K562 (cell line): ENCODE results near the gene MATR3. TPM values are rescaled to one million over a fixed set of nuclear protein-coding genes. Genes with fewer than 3 reads are reported as not detected.
"Not testable (repeated sequence)": the region's sequence is repeated elsewhere in the genome, so short reads cannot be mapped to it uniquely, and the experiment has no call there.

ENCODE experiments used
- ATAC-seq: fragments of 200-7000 bp; cut with Tn5 transposase; 3 replicates; pipeline ENCODE4 v1.9.1; 2020; ENCODE audit warnings: moderate library complexity
- BruUV-seq: library from RNA; stranded (reverse); fragments of 400-500 nt; replicated peaks from 2 replicates; lab custom pipeline; 2021; lab: Mats Ljungman, UMichigan
- CTCF ChIA-PET: fragments of 300-600 bp; formaldehyde crosslinking; extraction: SDS; loops from one replicate; lab custom pipeline; 2021; ENCODE audit warnings: low intra/inter-chr PET ratio; lab: Yijun Ruan, JAX
- POLR2A ChIA-PET: fragments of 300-600, 350-650 bp; sonication (Branson Sonifier 250); formaldehyde crosslinking; extraction: SDS; loops from one replicate; lab custom pipeline; 2021; ENCODE audit warnings: antibody characterized with exemption, inconsistent platforms; lab: Yijun Ruan, JAX
- DNase-seq, 4 experiments: peaks; one replicate each; pipeline versions ENCODE4 v3.0.0 to v3.0.0-alpha.2; 2011 to 2018; ENCODE audit warnings: low spot score in 3 of 4, mixed read lengths in 3 of 4; ENCODE audit errors: extremely low read depth in 1 of 4
- FAIRE-seq: peaks from 2 replicates; lab custom pipeline; 2011; peaks lifted over from hg19 to GRCh38; lab: Jason Lieb, UNC
- H2AFZ ChIP-seq: 2 replicates; pipeline ENCODE4 v1.6.0; 2011; ENCODE audit warnings: low read depth, low read length, control low read depth, inconsistent platforms
- H3K27ac ChIP-seq: fragments of 200-600 bp; 3 replicates; pipeline ENCODE4 v1.8.0; 2011; ENCODE audit warnings: low read depth, mild to moderate bottlenecking, control low read depth, inconsistent platforms, low read length, moderate library complexity, mixed read lengths; ENCODE audit errors: extremely low read depth
- H3K27me3 ChIP-seq, 2 experiments: fragments of 300-600 bp in 1 of 2; 2 replicates in 1 of 2; 3 replicates in 1 of 2; pipeline versions ENCODE4 v1.6.0 to v1.8.0; 2011; ENCODE audit warnings: inconsistent platforms in 2 of 2, low read length in 2 of 2, mild to moderate bottlenecking in 1 of 2, mixed read lengths in 1 of 2, moderate library complexity in 1 of 2; ENCODE audit not compliant: control insufficient read depth in 2 of 2, insufficient read depth in 2 of 2
- H3K36me3 ChIP-seq: fragments of 300-600 bp; 3 replicates; pipeline ENCODE4 v1.8.0; 2011; ENCODE audit warnings: mild to moderate bottlenecking, low read length, inconsistent platforms; ENCODE audit not compliant: control insufficient read depth, insufficient read depth
- H3K4me1 ChIP-seq, 2 experiments: fragments of 200-600 bp in 1 of 2; replicated peaks in 1 of 2; 2 replicates in 1 of 2; 3 replicates in 1 of 2; pipeline versions ENCODE4 v1.5.1 to v1.8.0; 2011; ENCODE audit warnings: inconsistent platforms in 2 of 2, low read length in 2 of 2, mild to moderate bottlenecking in 1 of 2, mixed read lengths in 1 of 2, moderate library complexity in 1 of 2; ENCODE audit not compliant: control insufficient read depth in 2 of 2, insufficient read depth in 2 of 2
- H3K4me2 ChIP-seq: 2 replicates; pipeline ENCODE4 v1.6.1; 2011; ENCODE audit warnings: low read length, control low read depth, inconsistent platforms, mixed read lengths; ENCODE audit not compliant: insufficient read depth
- H3K4me3 ChIP-seq: fragments of 200-600 bp; sonication (generic), shearing (Covaris generic); 2 replicates; pipeline ENCODE4 v1.5.1; 2016; ENCODE audit warnings: control low read depth, inconsistent platforms
- H3K79me2 ChIP-seq: fragments of 200-600 bp; 3 replicates; pipeline ENCODE4 v1.8.0; 2011; ENCODE audit warnings: low read length, inconsistent platforms; ENCODE audit not compliant: control insufficient read depth, insufficient read depth
- H3K9ac ChIP-seq, 2 experiments: 2 replicates each; pipeline versions ENCODE4 v1.6.0 to v1.6.1; 2011; ENCODE audit warnings: low read depth in 2 of 2, low read length in 2 of 2, control low read depth in 1 of 2, inconsistent platforms in 1 of 2, mild to moderate bottlenecking in 1 of 2, mixed read lengths in 1 of 2; ENCODE audit not compliant: insufficient read depth in 1 of 2
- H3K9me1 ChIP-seq: one replicate; pipeline ENCODE4 v1.6.0; 2011; ENCODE audit warnings: inconsistent platforms, mild to moderate bottlenecking, low read length, moderate library complexity; ENCODE audit not compliant: control insufficient read depth, insufficient read depth
- H3K9me3 ChIP-seq: replicated peaks from 2 replicates; pipeline ENCODE4 v1.5.1; 2011; ENCODE audit warnings: low read depth, low read length, inconsistent platforms; ENCODE audit not compliant: control insufficient read depth, insufficient read depth
- H4K20me1 ChIP-seq: replicated peaks from 2 replicates; pipeline ENCODE4 v1.6.1; 2011; ENCODE audit warnings: low read length, inconsistent platforms, mixed read lengths; ENCODE audit not compliant: control insufficient read depth, insufficient read depth
- E2F1 ChIP-seq: sonication (generic); formaldehyde crosslinking; IDR thresholded peaks from 2 replicates; pipeline ENCODE4 v1.8.1; 2023; ENCODE audit warnings: mild to moderate bottlenecking, missing genetic modification reagents, moderate library complexity
- HMG20B ChIP-seq: fragments of 250-450 bp; sonication (Bioruptor Pico); IDR thresholded peaks from 2 replicates; pipeline ENCODE4 v1.5.0; 2021; ENCODE audit warnings: mild to moderate bottlenecking
- KDM4B ChIP-seq, 2 experiments: fragments of 450-650 bp in 1 of 2; sonication (generic) in 1 of 2; IDR thresholded peaks; 2 replicates each; pipeline ENCODE4 v1.6.1; 2016 to 2017; ENCODE audit warnings: borderline replicate concordance in 2 of 2, antibody characterized with exemption in 1 of 2, low read depth in 1 of 2, mild to moderate bottlenecking in 1 of 2
- POLR3A ChIP-seq: IDR thresholded peaks from 2 replicates; pipeline ENCODE4 v1.6.1; 2011; ENCODE audit warnings: borderline replicate concordance, mild to moderate bottlenecking, moderate library complexity; ENCODE audit not compliant: insufficient read length, insufficient read depth; ENCODE audit errors: extremely low read depth
- XRCC5 ChIP-seq: fragments of 200-400 bp; formaldehyde crosslinking; IDR thresholded peaks from 2 replicates; pipeline ENCODE4 v1.6.1; 2017; ENCODE audit warnings: low read depth, mild to moderate bottlenecking, low read length
- WGBS: fragments of 100-300 bp; shearing (Covaris generic); methylation state at CpG from one replicate; pipeline ENCODE4 v1.1.6; 2016; ENCODE audit warnings: low coverage, mixed read lengths; ENCODE audit not compliant: insufficient coverage; ENCODE audit errors: missing lambda C conversion rate; 5-methylcytosine and 5-hydroxymethylcytosine counted together
- in situ Hi-C: fragments of 300-500 bp; cut with MboI; formaldehyde crosslinking; loops from 4 replicates; pipeline ENCODE4 v1.15.0; 2018; ENCODE audit warnings: inconsistent platforms, mixed read lengths
- intact Hi-C: fragments of 100-400 bp; cut with micrococcal nuclease; formaldehyde crosslinking; loops from 2 replicates; pipeline ENCODE4 v1.14.2; 2022
- polyA plus RNA-seq, 8 experiments: library from polyadenylated mRNA; depleted of rRNA in 4 of 8; stranded (reverse) in 5 of 8; unstranded in 3 of 8; fragments of >200 nt; fragmentation: Nextera tagmentation in 2 of 8; fragmentation: Illumina TruSeq in 1 of 8; extraction: Ambion mirVana in 2 of 8; extraction: Trizol in 1 of 8; gene quantifications; 2 replicates each; pipeline versions ENCODE4 v1.2.1 to v1.2.3, GENCODE V29; 2011 to 2014; ENCODE audit warnings: inconsistent platforms in 1 of 8, missing spikeins in 1 of 8
- total RNA-seq, 7 experiments: library from RNA; depleted of rRNA in 6 of 7; stranded (reverse); fragments of >200 nt in 6 of 7; fragmentation: Illumina TruSeq in 2 of 7; extraction: Trizol in 2 of 7; gene quantifications; 2 replicates each; pipeline versions ENCODE4 v1.2.1 to v1.2.3, GENCODE V29; 2011 to 2021; ENCODE audit warnings: low replicate concordance in 1 of 7
- TF ChIP-seq, protein P1 (sequence below): IDR thresholded peaks from 3 replicates; pipeline ENCODE4 v1.6.1; 2011; ENCODE audit warnings: borderline replicate concordance, mild to moderate bottlenecking; ENCODE audit not compliant: insufficient read length, insufficient read depth

Gene MATR3
- total and polyA plus RNA-seq, 9 of the 15 experiments (the other 6 are each of a cell fraction or from before 2014, with no cell fraction given), result 150 to 425 (median 263) TPM

GRCh38 chr5:139355900-139356299, 62.4 kb downstream of the MATR3 start:
- Histone ChIP-seq H3K79me2 (peaks cover 95% of the 10 kb centered on the region), H3K36me3 (peaks cover 48% of the 10 kb centered on the region)
- WGBS, result 92% methylated on average over 8 of the region's 8 CpGs
- H4K20me1 ChIP-seq, H3K4me2 ChIP-seq, ATAC-seq, H3K9me3 ChIP-seq, CTCF ChIA-PET, H3K9ac ChIP-seq, H3K27ac ChIP-seq, H3K4me1 ChIP-seq, DNase-seq, BruUV-seq, H2AFZ ChIP-seq, H3K27me3 ChIP-seq, H3K4me3 ChIP-seq, H3K9me1 ChIP-seq, in situ Hi-C loops, FAIRE-seq, intact Hi-C loops: not testable (repeated sequence)
- POLR2A ChIA-PET, result interaction anchor here (0.6 to 2.5 kb wide), 4 partner anchors 9 to 32 kb away, joined by 3 to 11 read pairs (median 3); no protein-coding TSS in a partner anchor

- Histone ChIP-seq H3K4me2 (no peak overlapping the region), H3K27ac (no peak overlapping the region), H3K27me3 (no peaks in the 10 kb centered on the region), H3K4me1 (no peaks in the 10 kb centered on the region), H3K36me3 (peaks cover 37% of the 10 kb centered on the region), H3K9me3 (no peaks in the 10 kb centered on the region; the same call in 1 of the 2 replicates), H3K9me1 (no peaks in the 10 kb centered on the region), H3K79me2 (peaks cover 87% of the 10 kb centered on the region), H3K9ac (no peak overlapping the region), H2AFZ (no peak overlapping the region), H3K4me3 (no peak overlapping the region), H4K20me1 (0 out of 2 replicates have a peak, but pooled peaks cover 7% of the 10 kb centered on the region)
- intact Hi-C loops (no loop called here), in situ Hi-C loops (no loop called here)
- no peak for FAIRE-seq
- ChIA-PET POLR2A (interaction anchor here (0.6 to 2.8 kb wide), 5 partner anchors 10 to 384 kb away, joined by 3 to 17 read pairs (median 5); partner anchors contain the start of gene PAIP2), CTCF (no interaction called here)
- BruUV-seq, result no TSS peak
- ATAC-seq, result no peak
- no peak for DNase-seq
- TF ChIP-seq KDM4B (IDR thresholded peaks at IDR 0.05; ENCODE audit: borderline replicate concordance in 2 of 2, low read depth in 1 of 2) (no peak), POLR3A (no peak), HMG20B (CRISPR knock-in tag) (no peak), E2F1 (no peak), XRCC5 (no peak)
- TF ChIP-seq, protein P1, sequence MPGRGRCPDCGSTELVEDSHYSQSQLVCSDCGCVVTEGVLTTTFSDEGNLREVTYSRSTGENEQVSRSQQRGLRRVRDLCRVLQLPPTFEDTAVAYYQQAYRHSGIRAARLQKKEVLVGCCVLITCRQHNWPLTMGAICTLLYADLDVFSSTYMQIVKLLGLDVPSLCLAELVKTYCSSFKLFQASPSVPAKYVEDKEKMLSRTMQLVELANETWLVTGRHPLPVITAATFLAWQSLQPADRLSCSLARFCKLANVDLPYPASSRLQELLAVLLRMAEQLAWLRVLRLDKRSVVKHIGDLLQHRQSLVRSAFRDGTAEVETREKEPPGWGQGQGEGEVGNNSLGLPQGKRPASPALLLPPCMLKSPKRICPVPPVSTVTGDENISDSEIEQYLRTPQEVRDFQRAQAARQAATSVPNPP, result no peak
Measured at GRCh38 chr5:139358064-139358463, 64.5 kb downstream of the MATR3 start.
